ENCODE measurements around the gene HNRNPL.
A peak's percentile ranks its signal among the peaks of the same experiment; 100 is the strongest.

HNRNPL gene

GRCh38 chr19:38853214-38853613, 3.4 kb upstream of the HNRNPL start:
- POLR2A ChIA-PET: interaction anchor here (0.6 to 1.8 kb wide), 2 partner anchors 9 to 11 kb away, joined by 3 to 4 read pairs; no protein-coding TSS in a partner anchor
- Histone ChIP-seq H3K27me3 (replicated peaks in 2 of 5; ENCODE audit: control insufficient read depth in 4 of 5, insufficient read depth in 5 of 5, low read length in 4 of 5) (no peaks in the 10 kb centered on the region), H3K36me3 (ENCODE audit: control insufficient read depth in 4 of 4, insufficient read depth in 4 of 4, low read length in 3 of 4) (peaks cover 0 to 8% (median 2%) of the 10 kb centered on the region in 4 experiments), H3K27ac (ENCODE audit: insufficient read depth in 1 of 2, low read depth in 1 of 2, low read length in 2 of 2, poor library complexity in 1 of 2, severe bottlenecking in 2 of 2) (no peak overlapping the region), H3K4me1 (ENCODE audit: control extremely low read depth in 1 of 4, control insufficient read depth in 4 of 4, insufficient read depth in 4 of 4, low read length in 3 of 4) (peaks cover 6 to 43% (median 39%) of the 10 kb centered on the region in 4 experiments), H3K4me3 (ENCODE audit: control insufficient read depth in 1 of 7, extremely low read depth in 1 of 7, insufficient read depth in 4 of 7, low read depth in 2 of 7, low read length in 6 of 7) (peak overlapping the region in 2 of 7 experiments; percentile 78 to 84), H3K9me3 (ENCODE audit: control extremely low read depth in 1 of 5, control insufficient read depth in 4 of 5, insufficient read depth in 2 of 5, low read depth in 1 of 5, low read length in 4 of 5) (no peaks in the 10 kb centered on the region)
- CTCF ChIA-PET: interaction anchor here (0.7 to 2.9 kb wide), 6 partner anchors 9 to 77 kb away, joined by 3 to 15 read pairs (median 6); partner anchors contain the start of genes MRPS12, RINL and SARS2
- no peak for DNase-seq
- WGBS (ENCODE audit: insufficient coverage): 98% methylated on average over 14 of the region's 17 CpGs

- H3K27me3 ChIP-seq (replicated peaks in 2 of 5; ENCODE audit: control insufficient read depth in 4 of 5, insufficient read depth in 5 of 5, low read length in 4 of 5): no peaks in the 10 kb centered on the region
- peak overlapping the region; percentile 33 to 86 for H3K27ac ChIP-seq (ENCODE audit: insufficient read depth in 1 of 2, low read depth in 1 of 2, low read length in 2 of 2, poor library complexity in 1 of 2, severe bottlenecking in 2 of 2)
- peak in 2 of 3 donors; percentile 74 to 77 for DNase-seq
- 4% methylated on average over 19 of the region's 52 CpGs for WGBS (ENCODE audit: insufficient coverage)
- no peaks in the 10 kb centered on the region for H3K9me3 ChIP-seq (ENCODE audit: control extremely low read depth in 1 of 5, control insufficient read depth in 4 of 5, insufficient read depth in 2 of 5, low read depth in 1 of 5, low read length in 4 of 5)
- H3K4me3 ChIP-seq (ENCODE audit: control insufficient read depth in 1 of 7, extremely low read depth in 1 of 7, insufficient read depth in 4 of 7, low read depth in 2 of 7, low read length in 6 of 7): peak overlapping the region; percentile 39 to 96 (median 84)
- ChIA-PET CTCF (interaction anchor here (0.7 to 2.9 kb wide), 6 partner anchors 10 to 78 kb away, joined by 3 to 15 read pairs (median 6); partner anchors contain the start of genes MRPS12, RINL and SARS2), POLR2A (interaction anchor here (0.6 to 1.8 kb wide), 3 partner anchors 10 to 47 kb away, joined by 3 to 4 read pairs (median 3); partner anchors contain the start of genes NFKBIB and SIRT2)
- H3K4me1 ChIP-seq (ENCODE audit: control extremely low read depth in 1 of 4, control insufficient read depth in 4 of 4, insufficient read depth in 4 of 4, low read length in 3 of 4): peaks cover 6 to 46% (median 43%) of the 10 kb centered on the region in 4 experiments
- H3K36me3 ChIP-seq (ENCODE audit: control insufficient read depth in 4 of 4, insufficient read depth in 4 of 4, low read length in 3 of 4): peaks cover 0 to 13% (median 6%) of the 10 kb centered on the region in 4 experiments
Measured at GRCh38 chr19:38852231-38853044, 2.7 kb upstream of the HNRNPL start.

GRCh38 chr19:38851622-38852230, 1.9 kb upstream of the HNRNPL start:
- H3K9me3 ChIP-seq (ENCODE audit: control extremely low read depth in 1 of 5, control insufficient read depth in 4 of 5, insufficient read depth in 2 of 5, low read depth in 1 of 5, low read length in 4 of 5): no peaks in the 10 kb centered on the region
- ChIA-PET CTCF (interaction anchor here (0.6 to 2.9 kb wide), 4 partner anchors 18 to 110 kb away, joined by 4 to 9 read pairs (median 6); partner anchors contain the start of gene RINL), POLR2A (interaction anchor here (0.6 to 1.4 kb wide), 4 partner anchors 13 to 48 kb away, joined by 3 to 4 read pairs (median 3); partner anchors contain the start of genes NFKBIB and SIRT2)

GRCh38 chr19:38850976-38851621, 1.3 kb upstream of the HNRNPL start:
- no peaks in the 10 kb centered on the region for H3K27me3 ChIP-seq (replicated peaks in 2 of 5; ENCODE audit: control insufficient read depth in 4 of 5, insufficient read depth in 5 of 5, low read length in 4 of 5)
- H3K36me3 ChIP-seq (ENCODE audit: control insufficient read depth in 4 of 4, insufficient read depth in 4 of 4, low read length in 3 of 4): peaks cover 2 to 26% (median 17%) of the 10 kb centered on the region in 4 experiments
- H3K9me3 ChIP-seq (ENCODE audit: control extremely low read depth in 1 of 5, control insufficient read depth in 4 of 5, insufficient read depth in 2 of 5, low read depth in 1 of 5, low read length in 4 of 5): no peaks in the 10 kb centered on the region
- peaks cover 6 to 39% (median 36%) of the 10 kb centered on the region in 4 experiments for H3K4me1 ChIP-seq (ENCODE audit: control extremely low read depth in 1 of 4, control insufficient read depth in 4 of 4, insufficient read depth in 4 of 4, low read length in 3 of 4)
- ChIA-PET POLR2A (interaction anchor here (0.6 to 1.4 kb wide), 5 partner anchors 12 to 49 kb away, joined by 3 to 4 read pairs (median 3); partner anchors contain the start of genes NFKBIB, RINL and SIRT2), CTCF (interaction anchor here (0.6 to 2.9 kb wide), 4 partner anchors 18 to 111 kb away, joined by 4 to 9 read pairs (median 6); partner anchors contain the start of gene RINL)
- DNase-seq: peak in 1 of 3 donors; percentile 39
- H3K4me3 ChIP-seq (ENCODE audit: control insufficient read depth in 1 of 7, extremely low read depth in 1 of 7, insufficient read depth in 4 of 7, low read depth in 2 of 7, low read length in 6 of 7): peak overlapping the region; percentile 39 to 97 (median 88)
- under 1% methylated on average over 38 of the region's 40 CpGs for WGBS (ENCODE audit: insufficient coverage)
- H3K27ac ChIP-seq (ENCODE audit: insufficient read depth in 1 of 2, low read depth in 1 of 2, low read length in 2 of 2, poor library complexity in 1 of 2, severe bottlenecking in 2 of 2): peak overlapping the region; percentile 68 to 87

More at GRCh38 chr19:38851622-38852230, 1.9 kb upstream of the HNRNPL start:
- WGBS (ENCODE audit: insufficient coverage): 0% methylated on average over 27 of the region's 67 CpGs
- Histone ChIP-seq H3K4me1 (ENCODE audit: control extremely low read depth in 1 of 4, control insufficient read depth in 4 of 4, insufficient read depth in 4 of 4, low read length in 3 of 4) (peaks cover 6 to 42% (median 37%) of the 10 kb centered on the region in 4 experiments), H3K27me3 (replicated peaks in 2 of 5; ENCODE audit: control insufficient read depth in 4 of 5, insufficient read depth in 5 of 5, low read length in 4 of 5) (no peaks in the 10 kb centered on the region), H3K27ac (ENCODE audit: insufficient read depth in 1 of 2, low read depth in 1 of 2, low read length in 2 of 2, poor library complexity in 1 of 2, severe bottlenecking in 2 of 2) (peak overlapping the region; percentile 68 to 87), H3K36me3 (ENCODE audit: control insufficient read depth in 4 of 4, insufficient read depth in 4 of 4, low read length in 3 of 4) (peaks cover 0 to 20% (median 13%) of the 10 kb centered on the region in 4 experiments), H3K4me3 (ENCODE audit: control insufficient read depth in 1 of 7, extremely low read depth in 1 of 7, insufficient read depth in 4 of 7, low read depth in 2 of 7, low read length in 6 of 7) (peak overlapping the region; percentile 39 to 97 (median 88))
- DNase-seq: peak; percentile 86 to 93 (median 92)

- Histone ChIP-seq H3K4me1 (ENCODE audit: control extremely low read depth in 1 of 4, control insufficient read depth in 4 of 4, insufficient read depth in 4 of 4, low read length in 3 of 4) (peaks cover 6 to 39% (median 36%) of the 10 kb centered on the region in 4 experiments), H3K9me3 (ENCODE audit: control extremely low read depth in 1 of 5, control insufficient read depth in 4 of 5, insufficient read depth in 2 of 5, low read depth in 1 of 5, low read length in 4 of 5) (no peaks in the 10 kb centered on the region), H3K27me3 (replicated peaks in 2 of 5; ENCODE audit: control insufficient read depth in 4 of 5, insufficient read depth in 5 of 5, low read length in 4 of 5) (no peaks in the 10 kb centered on the region), H3K36me3 (ENCODE audit: control insufficient read depth in 4 of 4, insufficient read depth in 4 of 4, low read length in 3 of 4) (peaks cover 8 to 32% (median 22%) of the 10 kb centered on the region in 4 experiments), H3K4me3 (ENCODE audit: control insufficient read depth in 1 of 7, extremely low read depth in 1 of 7, insufficient read depth in 4 of 7, low read depth in 2 of 7, low read length in 6 of 7) (peak overlapping the region; percentile 39 to 97 (median 88)), H3K27ac (ENCODE audit: insufficient read depth in 1 of 2, low read depth in 1 of 2, low read length in 2 of 2, poor library complexity in 1 of 2, severe bottlenecking in 2 of 2) (peak overlapping the region; percentile 68 to 87)
- ChIA-PET POLR2A (interaction anchor here (1.0 to 1.4 kb wide), 2 partner anchors 27 to 49 kb away, joined by 3 read pairs; partner anchors contain the start of genes NFKBIB, RINL and SIRT2), CTCF (interaction anchor here (1.5 to 2.9 kb wide), 3 partner anchors 19 to 36 kb away, joined by 6 to 9 read pairs (median 7); partner anchors contain the start of gene RINL)
- under 1% methylated on average over 26 of the region's 26 CpGs for WGBS (ENCODE audit: insufficient coverage)
- peak in 2 of 3 donors; percentile 100 for DNase-seq
Measured at GRCh38 chr19:38850436-38850975, 720 bp upstream of the HNRNPL start.

All from common myeloid progenitor, CD34-positive (primary cell).